IPS-18a (cell line): ENCODE data around the gene SLC35G1.

Experiments
- H3K27ac ChIP-seq: one replicate; pipeline ENCODE4 v1.5.1; 2013; ENCODE audit warnings: low read length
- H3K27me3 ChIP-seq: one replicate; pipeline ENCODE4 v1.6.1; 2013; ENCODE audit warnings: mild to moderate bottlenecking, low read length; ENCODE audit not compliant: control insufficient read depth, insufficient read depth
- H3K36me3 ChIP-seq: one replicate; pipeline ENCODE4 v1.6.1; 2013; ENCODE audit warnings: low read depth, low read length; ENCODE audit not compliant: control insufficient read depth
- H3K4me1 ChIP-seq: one replicate; pipeline ENCODE4 v1.6.1; 2013; ENCODE audit warnings: low read depth, low read length; ENCODE audit not compliant: control insufficient read depth
- H3K4me3 ChIP-seq: one replicate; pipeline ENCODE4 v1.5.1; 2013; ENCODE audit warnings: low read length
- H3K9ac ChIP-seq: one replicate; pipeline ENCODE4 v1.6.1; 2013; ENCODE audit warnings: mild to moderate bottlenecking, low read length, moderate library complexity
- H3K9me3 ChIP-seq: one replicate; pipeline ENCODE4 v1.6.1; 2013; ENCODE audit warnings: low read depth, low read length; ENCODE audit not compliant: control insufficient read depth

Gene SLC35G1

GRCh38 chr10:93861825-93862224 lies 32.0 kb upstream of the SLC35G1 start:
- Histone ChIP-seq H3K9ac (no peak overlapping the region), H3K4me3 (no peak overlapping the region), H3K4me1 (no peaks in the 10 kb centered on the region), H3K9me3 (no peaks in the 10 kb centered on the region), H3K36me3 (no peaks in the 10 kb centered on the region), H3K27ac (no peak overlapping the region), H3K27me3 (no peaks in the 10 kb centered on the region)

- no peaks in the 10 kb centered on the region for H3K9me3 ChIP-seq
- H3K27me3 ChIP-seq = no peaks in the 10 kb centered on the region
- H3K4me1 ChIP-seq = no peaks in the 10 kb centered on the region
- H3K27ac ChIP-seq = no peak overlapping the region
- no peaks in the 10 kb centered on the region for H3K36me3 ChIP-seq
- no peak overlapping the region for H3K9ac ChIP-seq
- H3K4me3 ChIP-seq = no peak overlapping the region
These were observed 27.9 kb upstream of the SLC35G1 start for GRCh38 chr10:93865794-93866425.

GRCh38 chr10:93867525-93867924 lies 26.3 kb upstream of the SLC35G1 start:
- H3K36me3 ChIP-seq = no peaks in the 10 kb centered on the region
- H3K4me1 ChIP-seq = no peaks in the 10 kb centered on the region
- no peak overlapping the region for H3K9ac ChIP-seq
- H3K27ac ChIP-seq = no peak overlapping the region
- no peak overlapping the region for H3K4me3 ChIP-seq
- no peaks in the 10 kb centered on the region for H3K9me3 ChIP-seq
- H3K27me3 ChIP-seq = no peaks in the 10 kb centered on the region

GRCh38 chr10:93871671-93872204 lies 22.0 kb upstream of the SLC35G1 start:
- no peaks in the 10 kb centered on the region for H3K27me3 ChIP-seq
- no peak overlapping the region for H3K9ac ChIP-seq
- peaks cover 7% of the 10 kb centered on the region for H3K4me1 ChIP-seq
- no peaks in the 10 kb centered on the region for H3K9me3 ChIP-seq
- H3K36me3 ChIP-seq = no peaks in the 10 kb centered on the region
- H3K4me3 ChIP-seq = no peak overlapping the region
- H3K27ac ChIP-seq = no peak overlapping the region

- Histone ChIP-seq H3K27ac (no peak overlapping the region), H3K9me3 (no peaks in the 10 kb centered on the region), H3K27me3 (no peaks in the 10 kb centered on the region), H3K4me1 (peaks cover 7% of the 10 kb centered on the region), H3K4me3 (no peak overlapping the region), H3K36me3 (no peaks in the 10 kb centered on the region), H3K9ac (no peak overlapping the region)
These were observed 21.2 kb upstream of the SLC35G1 start for GRCh38 chr10:93872375-93873158.

GRCh38 chr10:93873420-93874115 lies 20.2 kb upstream of the SLC35G1 start:
- H3K9ac ChIP-seq = no peak overlapping the region
- H3K4me3 ChIP-seq = no peak overlapping the region
- no peak overlapping the region for H3K27ac ChIP-seq
- H3K9me3 ChIP-seq = no peaks in the 10 kb centered on the region
- no peaks in the 10 kb centered on the region for H3K27me3 ChIP-seq
- peaks cover 7% of the 10 kb centered on the region for H3K4me1 ChIP-seq
- H3K36me3 ChIP-seq = no peaks in the 10 kb centered on the region

GRCh38 chr10:93874309-93875031 lies 19.3 kb upstream of the SLC35G1 start:
- peaks cover 7% of the 10 kb centered on the region for H3K4me1 ChIP-seq
- no peaks in the 10 kb centered on the region for H3K9me3 ChIP-seq
- no peaks in the 10 kb centered on the region for H3K36me3 ChIP-seq
- H3K27me3 ChIP-seq = no peaks in the 10 kb centered on the region
- H3K9ac ChIP-seq = no peak overlapping the region
- H3K4me3 ChIP-seq = no peak overlapping the region
- no peak overlapping the region for H3K27ac ChIP-seq

GRCh38 chr10:93875032-93875358 lies 18.8 kb upstream of the SLC35G1 start:
- no peak overlapping the region for H3K4me3 ChIP-seq
- H3K4me1 ChIP-seq = peaks cover 7% of the 10 kb centered on the region
- no peak overlapping the region for H3K27ac ChIP-seq

GRCh38 chr10:93876381-93876780 lies 17.4 kb upstream of the SLC35G1 start:
- peaks cover 7% of the 10 kb centered on the region for H3K4me1 ChIP-seq
- no peak overlapping the region for H3K27ac ChIP-seq
- no peaks in the 10 kb centered on the region for H3K36me3 ChIP-seq
- no peak overlapping the region for H3K9ac ChIP-seq
- H3K9me3 ChIP-seq = no peaks in the 10 kb centered on the region
- H3K27me3 ChIP-seq = no peaks in the 10 kb centered on the region
- H3K4me3 ChIP-seq = no peak overlapping the region

More at GRCh38 chr10:93875032-93875358, 18.8 kb upstream of the SLC35G1 start:
- no peaks in the 10 kb centered on the region for H3K36me3 ChIP-seq
- no peaks in the 10 kb centered on the region for H3K27me3 ChIP-seq
- H3K9ac ChIP-seq = no peak overlapping the region
- H3K9me3 ChIP-seq = no peaks in the 10 kb centered on the region

GRCh38 chr10:93879273-93879672 lies 14.5 kb upstream of the SLC35G1 start:
- Histone ChIP-seq H3K36me3 (no peaks in the 10 kb centered on the region), H3K27ac (no peak overlapping the region), H3K4me3 (no peak overlapping the region), H3K27me3 (no peaks in the 10 kb centered on the region), H3K4me1 (no peaks in the 10 kb centered on the region), H3K9ac (no peak overlapping the region), H3K9me3 (no peaks in the 10 kb centered on the region)
